Upper lobe of right lung (tissue), 1 donor: Measurements from ENCODE around the gene HIP1. TPM values are rescaled to one million over a fixed set of nuclear protein-coding genes. Genes with fewer than 3 reads are reported as not detected.
A peak's percentile ranks its signal among the peaks of the same experiment; 100 is the strongest.

Experiments
- ATAC-seq: fragments of 200-7000 bp; cut with Tn5 transposase; one replicate; pipeline ENCODE4 v1.9.1; 2020; ENCODE audit warnings: mild to moderate bottlenecking, moderate library complexity
- DNase-seq: peaks from one replicate; pipeline ENCODE4 v3.0.0-alpha.2; 2020
- H3K27ac ChIP-seq: fragments of 200-600 bp; one replicate; pipeline ENCODE4 v1.8.0; 2022
- H3K27me3 ChIP-seq: fragments of 200-600 bp; one replicate; pipeline ENCODE4 v1.8.0; 2022; ENCODE audit warnings: mild to moderate bottlenecking
- H3K36me3 ChIP-seq: fragments of 200-600 bp; one replicate; pipeline ENCODE4 v1.8.0; 2022
- H3K4me1 ChIP-seq: fragments of 200-600 bp; one replicate; pipeline ENCODE4 v1.8.0; 2022
- H3K4me3 ChIP-seq: fragments of 200-600 bp; one replicate; pipeline ENCODE4 v1.8.0; 2022; ENCODE audit warnings: mild to moderate bottlenecking
- H3K9me3 ChIP-seq: fragments of 200-600 bp; one replicate; pipeline ENCODE4 v1.8.0; 2022
- CTCF ChIP-seq: fragments of 200-600 bp; IDR thresholded peaks from one replicate; pipeline ENCODE4 v1.8.0; 2022; ENCODE audit warnings: antibody characterized with exemption
- intact Hi-C: fragments of 100-400 bp; cut with DNase I; formaldehyde crosslinking; loops from one replicate; pipeline ENCODE4 v1.11.0; 2022
- total RNA-seq: library from RNA; stranded (reverse); fragmentation: NEBNext Ultra II Directional; extraction: Animal tissue kit (Norgen Biotek cat#: 25700); gene quantifications from one replicate; pipeline ENCODE4 v1.2.1, GENCODE V29; 2021
- donor health status: DM: no; HTN: yes; CAD: no; lungs with severe emphysema.

Gene HIP1
- total RNA-seq, 1 donor from 2014 or later: 86.2 TPM

DNA sequence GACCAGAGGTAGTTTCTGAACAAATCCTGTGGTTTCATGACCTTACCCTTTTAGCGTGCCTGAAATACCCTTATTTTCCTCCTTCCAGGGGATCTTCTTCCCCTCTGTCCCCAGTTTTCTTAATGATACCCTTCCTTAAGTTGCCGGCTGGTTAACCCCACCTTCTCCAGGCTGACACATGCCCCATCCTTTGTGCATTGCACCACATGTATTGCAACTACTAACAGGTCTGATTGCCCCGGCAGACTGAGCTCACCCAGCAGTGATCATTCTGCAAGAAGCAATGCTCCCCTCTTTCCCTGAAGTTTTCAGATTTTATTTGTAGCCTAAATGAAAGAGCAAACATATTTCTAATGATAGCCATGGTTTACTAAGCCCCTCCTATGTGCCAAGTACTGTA lies 108.2 kb downstream of the HIP1 start:
- DNase-seq: no peak
- H3K4me1 ChIP-seq: no peaks in the 10 kb centered on the region
- no peak for ATAC-seq
- intact Hi-C loops: no loop called here
- H3K36me3 ChIP-seq: no peaks in the 10 kb centered on the region
- no peak overlapping the region for H3K4me3 ChIP-seq
- no peak overlapping the region for H3K27ac ChIP-seq
- peaks cover 5% of the 10 kb centered on the region for H3K9me3 ChIP-seq
- TF ChIP-seq CTCF: no peak
- H3K27me3 ChIP-seq: no peaks in the 10 kb centered on the region

- H3K27ac ChIP-seq: peak overlapping the region; percentile 20
- no peaks in the 10 kb centered on the region for H3K36me3 ChIP-seq
- DNase-seq: no peak
- H3K4me1 ChIP-seq: peaks cover 7% of the 10 kb centered on the region
- no peak overlapping the region for H3K4me3 ChIP-seq
- TF ChIP-seq CTCF: no peak
- peak; percentile 62 for ATAC-seq
- intact Hi-C loops: no loop called here
- no peaks in the 10 kb centered on the region for H3K27me3 ChIP-seq
- H3K9me3 ChIP-seq: peaks cover 5% of the 10 kb centered on the region
These were observed 109.7 kb downstream of the HIP1 start for GRCh38 chr7:75629044-75629443.

- ATAC-seq: no peak
- Histone ChIP-seq H3K27ac (peak overlapping the region; percentile 20), H3K9me3 (peaks cover 5% of the 10 kb centered on the region), H3K36me3 (no peaks in the 10 kb centered on the region), H3K4me3 (no peak overlapping the region), H3K4me1 (peaks cover 17% of the 10 kb centered on the region), H3K27me3 (no peaks in the 10 kb centered on the region)
- no peak for TF ChIP-seq CTCF
- intact Hi-C loops: no loop called here
- no peak for DNase-seq
These were observed 110.7 kb downstream of the HIP1 start for GRCh38 chr7:75628055-75628454.

DNA sequence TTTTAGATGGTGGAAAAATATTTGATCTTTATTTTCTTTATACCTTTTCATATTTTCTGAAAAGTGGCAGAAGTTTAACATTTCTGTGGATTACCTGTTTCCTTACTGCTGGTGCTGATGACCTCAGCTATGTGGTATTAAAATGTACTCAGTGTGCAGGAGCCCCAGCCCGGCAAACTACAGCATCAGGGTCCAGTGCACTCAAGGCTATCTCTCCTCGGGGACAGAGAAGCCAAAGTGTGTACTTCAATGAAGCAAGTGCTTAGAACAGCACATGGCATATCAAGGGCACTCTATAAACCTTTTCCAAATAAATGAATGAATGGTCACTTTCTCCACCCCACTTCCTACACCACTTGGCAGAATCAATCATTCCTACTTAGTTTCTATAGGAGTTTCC lies 111.8 kb downstream of the HIP1 start:
- no peak overlapping the region for H3K27ac ChIP-seq
- ATAC-seq: peak; percentile 69

GRCh38 chr7:75625868-75626267 lies 112.9 kb downstream of the HIP1 start:
- H3K9me3 ChIP-seq: peaks cover 5% of the 10 kb centered on the region
- intact Hi-C loops: no loop called here
- ATAC-seq (no peak), DNase-seq (no peak)
- no peak overlapping the region for H3K4me3 ChIP-seq
- H3K27me3 ChIP-seq: no peaks in the 10 kb centered on the region
- peak overlapping the region; percentile 3 for H3K27ac ChIP-seq
- no peaks in the 10 kb centered on the region for H3K36me3 ChIP-seq
- TF ChIP-seq CTCF: no peak
- peaks cover 25% of the 10 kb centered on the region for H3K4me1 ChIP-seq

More for the DNA sequence above, 111.8 kb downstream of the HIP1 start:
- no peak for TF ChIP-seq CTCF
- Histone ChIP-seq H3K36me3 (no peaks in the 10 kb centered on the region), H3K4me1 (peaks cover 25% of the 10 kb centered on the region), H3K4me3 (no peak overlapping the region), H3K9me3 (peaks cover 5% of the 10 kb centered on the region), H3K27me3 (no peaks in the 10 kb centered on the region)
- intact Hi-C loops: no loop called here
- no peak for DNase-seq
